ENCODE data around the gene CGB1.
"Not testable (repeated sequence)": the region's sequence is repeated elsewhere in the genome, so short reads cannot be mapped to it uniquely, and the experiment has no call there.

DNA sequence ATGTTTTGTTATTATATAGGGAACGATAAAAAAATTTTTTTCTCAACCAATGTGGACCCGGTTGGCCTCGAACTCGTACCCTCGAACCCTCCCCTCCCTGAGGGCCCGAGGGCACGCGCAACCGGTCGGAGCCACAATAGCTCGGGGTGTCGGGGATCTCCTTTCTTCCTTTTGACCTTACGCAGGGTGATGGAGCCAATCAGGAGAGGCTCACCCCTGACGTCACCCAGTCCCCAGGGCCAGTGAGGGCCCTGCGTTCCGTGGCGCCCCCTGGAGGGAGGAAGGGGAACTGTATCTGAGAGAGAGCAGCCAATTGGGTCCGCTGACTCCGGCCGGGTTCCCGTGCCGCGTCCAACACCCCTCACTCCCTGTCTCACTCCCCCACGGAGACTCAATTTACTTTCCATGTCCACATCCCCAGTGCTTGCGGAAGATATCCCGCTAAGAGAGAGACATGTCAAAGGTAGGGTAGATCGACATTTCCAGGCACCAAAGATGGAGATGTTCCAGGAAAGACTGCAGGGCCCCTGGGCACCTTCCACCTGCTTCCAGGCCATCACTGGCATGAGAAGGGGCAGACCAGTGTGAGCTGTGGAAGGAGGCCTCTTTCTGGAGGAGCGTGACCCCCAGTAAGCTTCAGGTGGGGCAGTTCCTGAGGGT, 4.9 kb downstream of the CGB1 start, which contains the start of gene CGB2:
- TF ChIP-seq EZH2 (IDR thresholded peaks at IDR 0.05; ENCODE audit: insufficient read depth, poor library complexity, severe bottlenecking); EZH2phosphoT487 (IDR thresholded peaks at IDR 0.05; ENCODE audit: insufficient read depth, low read depth): not testable (repeated sequence)
